NCI-H1048 (cell line): ENCODE measurements around the gene KLHL2.
"Not testable (repeated sequence)": the region's sequence is repeated elsewhere in the genome, so short reads cannot be mapped to it uniquely, and the experiment has no call there.

Source experiments
- DNase-seq: peaks from one replicate; lab custom pipeline; 2025; lab: John Stamatoyannopoulos, UW

Gene KLHL2

GRCh38 chr4:165201806-165202205 lies 5.6 kb upstream of the KLHL2 start:
- DNase-seq, result no peak

GRCh38 chr4:165203541-165204461 lies 3.6 kb upstream of the KLHL2 start:
- DNase-seq, result no peak

- DNase-seq, result no peak
Observed at GRCh38 chr4:165204462-165204830, 2.9 kb upstream of the KLHL2 start.

GRCh38 chr4:165207016-165207430 lies 338 bp upstream of the KLHL2 start:
- no peak for DNase-seq

GRCh38 chr4:165208221-165208652 lies 876 bp downstream of the KLHL2 start:
- DNase-seq, result no peak

GRCh38 chr4:165208741-165209388 lies 1.5 kb downstream of the KLHL2 start:
- no peak for DNase-seq

- no peak for DNase-seq
Observed at GRCh38 chr4:165209796-165210195, 2.4 kb downstream of the KLHL2 start.

- no peak for DNase-seq
Observed at GRCh38 chr4:165210566-165210965, 3.2 kb downstream of the KLHL2 start.

- not testable (repeated sequence) for DNase-seq
Observed at GRCh38 chr4:165212647-165213046, 5.3 kb downstream of the KLHL2 start.

- not testable (repeated sequence) for DNase-seq
Observed at GRCh38 chr4:165213404-165213803, 6.0 kb downstream of the KLHL2 start.

- not testable (repeated sequence) for DNase-seq
Observed at GRCh38 chr4:165213991-165214709, 6.8 kb downstream of the KLHL2 start.

GRCh38 chr4:165215034-165215751 lies 7.8 kb downstream of the KLHL2 start:
- not testable (repeated sequence) for DNase-seq

GRCh38 chr4:165215761-165216487 lies 8.6 kb downstream of the KLHL2 start:
- DNase-seq, result not testable (repeated sequence)

GRCh38 chr4:165217325-165217724 lies 10.0 kb downstream of the KLHL2 start:
- no peak for DNase-seq

GRCh38 chr4:165221306-165221705 lies 13.9 kb downstream of the KLHL2 start:
- DNase-seq, result not testable (repeated sequence)

- not testable (repeated sequence) for DNase-seq
Observed at GRCh38 chr4:165221993-165222650, 14.8 kb downstream of the KLHL2 start.

GRCh38 chr4:165222651-165222994 lies 15.3 kb downstream of the KLHL2 start:
- no peak for DNase-seq

- DNase-seq, result not testable (repeated sequence)
Observed at GRCh38 chr4:165227401-165227800, 20.0 kb downstream of the KLHL2 start.

- DNase-seq, result not testable (repeated sequence)
Observed at GRCh38 chr4:165229490-165230200, 22.3 kb downstream of the KLHL2 start.
